Myocyte (in vitro differentiated cells): ENCODE data around the gene FTO. TPM values are rescaled to one million over a fixed set of nuclear protein-coding genes. Genes with fewer than 3 reads are reported as not detected.

Source experiments
- DNase-seq: peaks from one replicate; pipeline ENCODE4 v3.0.0-alpha.2; 2012; ENCODE audit warnings: low read depth
- total RNA-seq: library from RNA; depleted of rRNA; stranded (reverse); fragments of >200 nt; gene quantifications from 2 replicates; pipeline ENCODE4 v1.2.3, GENCODE V29; 2014

FTO gene
- total RNA-seq, 1 donor from 2014 or later, result 121 TPM

DNA sequence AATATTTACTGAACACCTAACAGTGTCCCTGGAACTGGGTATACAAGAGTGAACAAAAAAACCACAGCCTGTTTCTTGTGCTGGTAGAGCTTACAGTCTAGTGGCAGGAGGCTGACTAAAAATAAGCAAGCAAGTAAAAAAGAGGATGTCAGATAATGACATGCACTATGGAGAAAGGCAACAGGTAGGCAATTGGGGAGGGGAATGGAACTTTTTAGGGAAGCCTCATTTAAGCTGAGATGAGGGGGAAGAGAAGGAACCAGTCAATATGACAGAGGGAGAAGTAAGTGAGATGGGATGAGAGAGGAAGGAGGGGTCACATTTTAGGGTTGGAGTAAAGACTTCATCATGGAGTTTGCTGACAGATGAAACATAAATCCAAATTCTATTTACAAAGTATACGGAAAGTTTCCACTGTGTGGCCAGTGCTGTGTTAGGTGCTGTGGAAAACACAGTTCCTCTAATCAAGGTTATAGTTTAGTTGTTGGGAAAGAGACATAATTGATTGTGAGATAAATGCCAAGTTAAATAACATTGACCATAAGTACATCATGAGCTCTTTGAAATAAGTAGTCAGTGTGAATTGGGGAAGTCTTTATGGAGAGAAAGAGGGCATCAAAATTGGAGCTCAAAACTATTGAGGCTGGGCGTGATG, 251.4 kb downstream of the FTO start:
- DNase-seq, result no peak

DNA sequence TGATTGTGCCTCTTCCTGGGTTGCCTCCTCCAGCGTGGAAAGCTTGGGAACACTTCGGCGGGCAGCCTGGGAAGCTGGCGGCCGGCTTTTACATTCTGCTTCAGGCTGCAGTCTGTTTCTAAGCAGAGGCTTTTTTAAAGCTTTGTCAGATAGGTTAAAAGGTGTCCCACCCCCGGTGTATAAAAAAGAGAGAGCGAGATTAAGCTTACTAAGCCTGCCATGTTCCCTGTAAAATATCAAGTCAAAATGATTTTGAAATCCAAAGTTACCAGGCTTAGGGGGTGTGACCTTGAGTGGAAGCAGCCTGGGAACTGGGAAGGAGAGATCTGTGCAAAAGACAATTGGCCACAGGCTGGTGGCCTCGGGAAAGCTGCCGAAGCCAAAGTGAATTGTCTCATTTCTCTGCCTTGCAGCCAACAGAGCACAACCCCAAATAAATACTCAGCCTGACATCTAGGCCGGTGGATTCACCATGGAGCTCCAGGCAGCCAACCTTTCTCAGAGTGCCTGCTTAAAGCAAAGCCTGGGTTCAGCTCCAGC, 254.5 kb downstream of the FTO start:
- DNase-seq, result no peak

DNA sequence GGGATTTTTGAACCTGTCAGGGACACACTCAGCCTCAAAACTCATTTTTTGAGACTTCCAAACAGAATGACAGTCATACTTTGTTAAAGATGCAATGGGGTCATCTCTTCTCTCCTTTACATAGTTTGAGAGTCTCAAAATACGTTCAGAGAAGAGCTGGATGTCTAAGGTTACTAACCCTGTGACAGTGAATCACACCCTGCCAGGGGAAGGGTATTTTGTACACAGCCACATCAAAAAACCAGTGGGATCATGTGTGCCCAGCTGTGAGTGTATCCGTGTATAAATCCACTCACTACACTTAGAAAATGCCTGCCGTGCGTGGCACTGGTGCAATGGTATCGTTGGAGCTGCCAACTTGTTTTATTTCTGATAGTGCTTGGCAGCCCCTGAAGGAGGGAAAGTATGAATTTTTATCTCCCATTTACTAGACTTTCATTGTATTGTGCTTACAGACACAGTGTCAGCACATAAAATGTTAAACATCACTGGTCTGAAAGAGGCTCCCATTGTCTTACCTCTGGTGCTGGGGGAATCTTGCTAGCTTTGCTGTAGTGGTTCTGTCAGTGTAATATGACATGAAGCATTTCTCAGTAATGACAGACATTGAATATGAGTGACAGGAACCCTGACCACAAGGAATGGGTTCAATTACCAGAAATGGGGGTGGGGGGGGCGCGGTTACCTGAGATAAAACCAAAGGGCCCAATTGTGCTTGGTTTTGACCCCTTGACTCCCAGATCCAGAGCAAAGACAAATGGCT, 256.3 kb downstream of the FTO start:
- DNase-seq, result no peak

DNA sequence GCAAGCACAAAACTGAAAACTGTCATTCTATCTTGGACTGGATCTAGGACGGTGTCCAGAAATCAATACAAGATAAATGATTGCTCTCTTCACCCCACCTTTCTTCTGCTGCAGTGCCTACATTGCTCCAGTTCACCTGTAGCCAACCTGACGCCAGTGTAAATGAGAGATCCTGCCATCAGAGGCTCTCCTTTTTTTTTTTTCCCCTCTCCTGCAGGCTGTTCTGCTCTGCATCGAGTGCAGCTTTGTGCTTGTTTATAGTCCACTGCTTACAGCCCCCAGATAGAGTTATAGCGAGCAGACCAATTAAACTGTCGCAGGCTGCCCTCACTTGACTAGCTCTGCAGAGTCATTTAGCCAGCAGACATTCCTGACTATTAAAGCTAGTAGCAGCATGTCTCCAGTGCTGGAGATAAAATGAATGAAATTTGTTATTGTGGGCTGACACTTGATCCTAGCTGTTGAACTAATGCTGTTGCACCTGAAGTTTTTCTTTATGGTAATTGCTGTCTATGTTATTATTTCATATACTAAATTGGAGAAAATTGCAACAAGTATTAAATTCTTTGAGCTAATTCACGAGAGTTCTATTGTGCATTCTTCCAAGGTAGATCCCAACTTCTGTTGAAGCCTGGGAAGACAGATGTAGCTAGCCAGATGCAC, 257.1 kb downstream of the FTO start:
- DNase-seq, result no peak

DNA sequence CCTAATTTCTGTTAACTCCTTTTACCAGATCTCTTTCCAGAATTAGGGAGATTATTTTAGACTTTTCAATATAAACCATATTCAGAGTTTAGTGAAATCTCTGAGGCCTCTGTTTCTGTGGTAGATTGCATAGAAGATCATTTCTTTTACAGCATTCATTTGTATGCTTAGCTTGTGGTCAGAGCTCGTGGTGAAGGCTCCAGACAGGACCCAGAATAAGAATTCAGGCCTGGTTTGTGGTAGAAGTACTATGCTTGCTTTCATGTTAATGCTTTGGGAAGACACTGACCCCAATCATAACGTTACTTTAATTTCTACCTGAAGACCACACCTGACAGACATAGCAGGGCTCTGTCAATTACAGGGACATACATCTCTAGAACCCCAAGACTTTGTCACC, 258.1 kb downstream of the FTO start:
- DNase-seq, result peak; percentile 42

DNA sequence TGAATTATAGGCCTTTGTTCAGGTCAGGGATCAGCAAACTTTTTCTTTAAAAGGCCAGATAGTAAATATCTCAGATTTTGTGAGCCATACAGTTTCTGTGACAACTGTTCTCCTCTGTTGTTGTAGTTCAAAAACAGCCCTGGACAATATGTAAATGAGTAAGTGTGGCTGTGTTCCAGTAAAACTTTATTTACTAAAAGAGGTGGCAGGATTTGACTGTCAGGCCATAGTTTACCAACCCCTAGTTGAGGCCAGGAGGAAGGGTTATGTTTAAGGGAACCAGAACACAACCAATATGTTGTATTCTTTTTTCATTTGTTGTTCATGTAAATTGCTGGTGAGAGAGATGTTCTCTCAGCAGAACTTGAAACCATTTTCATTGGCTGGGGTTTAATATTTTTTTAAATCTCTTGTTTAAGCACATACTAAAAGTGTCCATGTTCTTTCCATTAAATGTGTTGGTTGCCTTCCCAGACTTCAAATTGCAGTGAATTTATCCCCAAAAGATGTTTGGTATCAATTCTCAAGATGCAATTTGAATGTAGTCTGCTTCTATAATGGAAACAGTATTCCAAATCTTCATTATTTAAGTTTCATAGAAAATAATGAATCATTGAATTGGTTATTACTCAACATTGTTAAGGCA, 260.3 kb downstream of the FTO start:
- no peak for DNase-seq

DNA sequence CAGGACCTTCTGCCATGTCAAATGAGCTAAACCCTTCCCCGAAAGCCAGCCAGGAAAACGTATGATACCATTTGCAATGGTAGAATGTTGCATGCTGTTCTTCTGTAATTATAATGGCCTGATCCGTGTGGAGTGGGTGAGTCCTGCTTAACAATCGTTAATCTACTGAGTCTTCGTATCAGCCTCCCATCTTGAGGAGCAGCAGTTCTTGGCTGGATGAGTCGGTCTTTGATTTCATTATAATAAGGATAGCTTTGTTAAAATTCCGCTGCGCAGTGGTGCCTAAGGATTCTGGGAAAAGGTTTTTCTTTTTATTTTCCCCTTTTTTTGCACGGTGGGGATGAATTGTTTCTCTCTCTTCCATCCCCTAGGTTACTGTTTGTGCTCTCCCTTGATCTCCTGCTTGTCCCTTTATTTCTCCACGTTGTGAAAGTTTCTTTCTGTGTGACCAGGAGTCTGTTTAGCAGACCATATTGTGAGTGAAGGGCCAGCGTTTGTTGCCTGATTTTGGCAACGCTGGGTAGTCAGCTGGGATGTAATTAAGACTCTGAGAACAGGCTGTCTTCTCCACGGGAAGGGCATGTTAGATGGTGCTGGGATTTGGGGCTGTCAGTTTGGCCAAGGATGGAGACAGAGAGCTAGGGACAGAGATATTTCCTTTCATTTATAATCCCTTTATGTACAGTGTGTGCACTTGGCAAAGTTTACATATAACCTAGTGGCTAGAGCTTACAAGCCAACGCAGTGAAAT, 263.0 kb downstream of the FTO start:
- DNase-seq, result peak; percentile 31

DNA sequence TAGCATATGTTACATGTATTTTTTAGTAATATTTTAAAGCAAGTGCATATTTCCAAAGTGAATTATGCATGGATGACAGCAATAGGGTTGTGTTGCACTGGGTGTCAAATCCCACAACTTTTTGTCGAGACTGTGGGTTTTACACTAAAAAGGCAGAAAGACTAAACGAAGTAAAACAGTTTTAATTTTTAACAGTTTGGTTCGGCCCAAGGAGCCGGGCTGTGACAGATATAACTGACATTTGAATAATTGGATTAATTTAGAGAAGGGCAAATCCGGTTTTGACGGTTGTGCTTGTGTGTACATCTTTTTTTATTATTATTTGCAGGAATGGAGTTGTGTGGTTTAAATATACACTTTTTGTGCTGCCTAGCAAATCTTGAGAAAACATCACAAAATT, 263.6 kb downstream of the FTO start:
- no peak for DNase-seq

DNA sequence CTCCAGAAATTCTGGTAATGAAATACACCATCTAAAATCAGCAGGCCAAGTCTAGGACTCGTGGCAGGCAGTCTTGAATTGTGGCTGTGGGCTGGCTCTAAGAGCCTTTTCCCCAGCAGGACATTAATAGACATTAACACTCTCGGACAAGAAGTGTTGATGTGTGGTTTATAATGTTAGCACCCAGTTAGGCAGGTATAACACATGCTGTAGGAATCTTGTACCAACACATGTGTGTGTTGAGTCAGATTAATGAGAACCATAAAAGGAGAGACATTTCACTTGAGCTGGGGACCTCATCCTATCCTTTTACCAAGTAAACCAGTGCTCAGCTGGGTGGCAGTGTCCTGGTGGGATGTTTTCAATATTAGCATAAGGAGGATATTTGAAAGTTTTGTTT, 264.5 kb downstream of the FTO start:
- peak; percentile 82 for DNase-seq

DNA sequence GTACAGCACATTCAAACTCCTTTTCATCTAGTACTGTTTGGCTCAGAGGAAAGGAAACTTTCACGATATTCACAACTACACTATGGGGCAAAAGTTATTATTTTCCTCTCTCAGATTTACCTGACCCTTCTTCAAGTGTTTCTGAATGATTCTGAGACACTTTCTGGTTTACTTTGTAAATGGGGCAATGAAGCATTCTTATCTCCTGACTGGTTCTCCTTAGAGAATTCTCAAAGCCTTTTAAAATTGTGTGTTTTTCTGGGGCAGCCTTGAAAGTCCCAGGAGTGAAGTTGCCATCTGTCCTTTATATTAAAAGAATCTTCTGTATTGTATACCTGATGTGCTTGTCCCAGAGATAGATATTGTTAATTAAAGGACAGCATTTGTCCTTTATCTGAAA, 264.9 kb downstream of the FTO start:
- no peak for DNase-seq

DNA sequence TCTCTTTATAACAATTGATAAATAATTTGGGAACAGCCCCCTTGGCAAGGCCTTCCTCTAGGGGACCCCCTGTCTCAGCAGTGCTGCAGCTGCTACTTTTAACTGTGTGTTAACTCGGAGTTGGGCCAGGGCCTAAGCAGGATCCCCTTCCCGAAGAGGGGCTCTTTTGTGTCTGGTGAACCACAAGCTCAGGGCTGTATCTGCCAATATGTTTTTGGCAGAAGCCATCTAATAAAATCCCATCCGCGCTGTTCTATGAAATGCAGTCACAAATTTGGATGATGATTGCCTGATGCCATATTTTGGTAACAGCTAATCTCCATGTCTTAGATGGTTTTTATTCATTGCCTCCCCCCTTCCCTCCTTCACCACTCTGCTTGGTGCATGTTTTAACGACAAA, 267.7 kb downstream of the FTO start:
- no peak for DNase-seq

DNA sequence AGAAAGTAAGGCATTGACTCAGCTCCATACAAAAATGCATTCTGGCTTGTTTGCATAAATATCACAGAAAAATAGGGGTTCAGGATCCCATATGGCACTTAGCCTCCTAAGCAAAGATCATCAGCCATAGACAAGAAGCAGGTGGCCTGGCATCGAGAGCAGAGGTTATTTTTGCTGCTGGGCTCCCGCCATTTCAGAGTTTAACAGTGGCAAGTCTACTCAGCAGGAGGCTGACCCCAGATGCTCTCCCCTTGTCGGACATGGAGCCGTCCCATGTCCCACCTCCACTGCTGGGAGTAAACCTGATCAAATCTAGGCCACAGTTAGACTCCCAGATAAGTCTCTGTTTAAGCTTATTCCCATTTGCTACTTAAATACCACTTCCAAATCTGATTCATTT, 269.1 kb downstream of the FTO start:
- peak; percentile 52 for DNase-seq

DNA sequence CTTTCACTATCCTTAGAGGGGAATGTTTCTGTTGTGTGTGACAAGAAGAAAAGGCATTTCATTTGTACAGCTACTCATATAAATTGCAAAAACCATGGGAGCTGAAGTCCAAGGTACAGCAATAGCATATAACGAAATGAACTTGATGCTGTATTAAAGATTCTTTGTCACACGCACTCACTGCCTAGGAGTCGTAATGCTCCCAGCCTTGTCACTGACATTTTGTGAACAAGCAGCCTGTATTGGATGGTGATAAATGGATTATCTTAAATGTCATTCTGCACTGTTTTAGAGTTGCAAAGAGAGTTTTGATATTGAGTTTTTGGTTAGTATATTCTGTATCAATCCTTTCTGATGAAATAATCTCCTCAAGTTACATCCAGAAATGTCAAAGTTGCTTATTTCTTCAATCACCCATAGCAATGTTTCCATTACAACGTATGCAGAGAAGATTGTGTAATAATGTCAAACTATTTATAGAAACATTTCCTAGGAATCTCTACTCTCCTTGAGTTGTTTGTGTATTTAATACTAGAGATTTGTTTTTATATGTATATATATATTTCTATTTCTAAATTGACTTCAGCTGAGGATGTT, 270.6 kb downstream of the FTO start:
- DNase-seq, result no peak

DNA sequence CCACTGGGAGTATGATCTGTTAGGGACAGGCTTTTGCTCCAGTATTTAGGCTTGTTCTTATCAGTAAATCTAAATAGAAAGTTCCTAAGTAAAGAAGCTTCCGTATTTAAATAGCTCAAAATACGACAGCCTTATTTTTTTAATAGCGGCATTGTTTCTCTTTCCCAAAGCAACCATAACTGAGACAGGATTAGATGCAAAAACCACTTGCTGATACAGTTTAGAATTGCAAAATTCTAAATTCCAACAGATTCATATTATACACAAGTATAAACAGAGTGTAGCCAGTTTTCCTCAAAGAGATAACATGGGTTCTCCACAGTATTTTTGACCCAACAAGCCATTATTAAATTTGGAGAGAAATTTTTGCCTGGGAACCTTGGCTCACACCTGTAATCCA, 276.7 kb downstream of the FTO start:
- DNase-seq, result no peak

DNA sequence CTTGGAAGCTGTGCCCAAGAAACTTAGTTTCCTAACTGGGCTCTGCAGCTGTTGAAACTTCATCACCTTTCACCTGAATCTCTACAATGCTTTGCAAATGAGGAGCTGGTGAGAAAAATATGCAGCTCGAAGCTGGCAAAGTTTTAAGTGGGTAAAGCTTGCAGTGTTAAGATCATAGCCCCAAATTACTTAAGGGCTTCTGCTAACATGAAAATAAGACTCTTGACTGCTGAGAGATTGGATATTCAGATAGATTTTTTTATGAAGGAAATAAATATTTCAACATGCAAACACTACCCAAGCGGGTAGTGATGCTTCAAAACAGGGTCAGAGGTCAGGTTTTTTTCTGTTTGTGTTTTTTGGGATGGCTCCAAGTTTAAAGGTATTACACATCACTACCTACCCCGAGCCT, 278.7 kb downstream of the FTO start:
- no peak for DNase-seq

DNA sequence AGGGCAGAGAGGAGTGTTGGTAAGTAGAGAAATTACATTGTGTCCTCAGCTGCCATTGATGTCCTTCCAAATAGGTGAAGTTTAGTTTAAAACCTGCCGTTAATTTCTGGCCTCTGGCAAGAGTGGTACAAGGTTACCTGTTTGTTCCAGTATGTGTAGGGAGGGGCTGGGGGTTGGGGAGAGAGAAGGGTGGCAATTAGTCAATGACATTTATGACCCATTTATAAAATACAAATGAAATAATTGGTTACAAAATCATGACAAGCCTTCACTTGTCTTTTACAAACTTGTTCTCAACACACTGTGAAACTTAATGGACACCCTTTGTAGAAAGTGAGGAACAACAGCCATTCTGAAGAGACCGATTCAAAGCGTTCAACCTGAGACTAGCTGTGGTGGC, 281.0 kb downstream of the FTO start:
- DNase-seq, result no peak

DNA sequence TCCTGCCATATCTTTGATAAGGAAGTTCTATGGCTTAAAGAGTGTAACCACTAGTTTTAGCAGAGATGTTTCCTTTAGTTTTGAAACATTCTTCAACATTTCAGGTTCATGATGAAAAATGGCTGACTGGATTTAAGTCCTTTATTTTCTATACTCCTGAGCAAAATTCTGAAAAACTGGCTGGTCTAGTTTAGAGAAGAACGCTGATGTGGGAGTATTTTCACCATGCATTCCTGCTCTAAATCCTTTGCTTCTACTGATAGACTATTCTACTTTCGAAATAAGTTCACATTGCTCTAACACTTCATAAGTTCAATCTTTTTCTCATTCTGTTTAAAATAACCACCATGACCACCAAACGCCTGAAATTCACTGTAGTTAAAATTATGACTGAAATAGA, 281.9 kb downstream of the FTO start:
- DNase-seq, result no peak

DNA sequence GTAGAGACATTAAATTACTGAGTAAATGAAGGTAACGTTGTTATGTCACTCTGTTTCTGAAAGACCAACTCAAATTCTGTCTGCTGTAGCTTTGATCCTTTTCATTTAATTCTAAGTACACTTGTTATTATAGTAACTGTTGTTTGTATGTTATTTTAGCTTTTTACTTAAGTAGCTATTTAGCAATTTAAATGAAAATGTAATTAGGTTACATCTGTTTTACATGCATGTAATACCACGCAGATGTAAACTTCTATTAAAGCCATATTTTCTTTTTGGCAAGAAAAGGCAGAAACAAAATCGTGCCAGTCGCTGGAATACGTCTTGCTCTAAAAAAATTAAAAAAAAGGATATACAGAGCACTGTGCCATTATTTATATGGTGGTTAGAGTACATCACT, 282.8 kb downstream of the FTO start:
- DNase-seq, result no peak

DNA sequence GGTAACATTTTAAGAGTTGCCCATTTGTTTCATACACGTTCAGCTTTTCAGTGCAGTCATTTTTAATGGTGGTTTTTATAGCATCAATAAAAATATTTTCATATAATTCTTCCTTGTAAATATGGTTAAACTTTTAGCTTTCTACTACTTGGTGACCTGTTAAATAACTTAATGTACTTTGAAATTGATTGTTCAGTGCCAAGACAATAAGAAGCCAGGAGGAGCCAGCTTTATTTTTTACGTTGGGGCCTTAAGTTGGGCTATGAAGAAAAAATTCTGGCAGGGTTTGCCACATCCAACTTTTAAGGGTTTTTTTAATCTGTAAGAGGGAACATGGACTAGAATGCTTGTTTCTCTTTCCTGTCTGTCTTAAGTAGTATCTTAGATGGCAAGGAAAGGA, 284.2 kb downstream of the FTO start:
- no peak for DNase-seq

DNA sequence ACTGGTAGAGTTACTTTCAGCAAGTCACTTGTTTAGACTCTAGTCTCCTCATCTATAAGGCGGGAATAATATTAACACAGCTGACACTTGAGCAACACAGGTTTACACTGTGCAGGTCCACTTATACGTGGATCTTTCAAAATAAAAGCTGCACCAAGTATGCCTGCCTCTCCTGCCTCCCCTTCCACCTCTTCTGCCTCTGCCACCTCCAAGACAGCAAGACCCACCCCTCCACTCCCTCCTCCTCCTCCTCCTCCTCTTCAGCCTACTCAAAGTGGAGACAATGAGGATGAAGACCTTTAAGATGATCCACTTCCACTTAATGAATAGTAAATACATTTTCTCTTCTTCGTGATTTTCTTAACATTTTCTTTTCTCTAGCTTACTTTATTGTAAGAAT, 285.6 kb downstream of the FTO start:
- DNase-seq, result no peak
